Effector CD4-positive, alpha-beta T cell (primary cell): ENCODE measurements around the gene TLK2.
A peak's percentile ranks its signal among the peaks of the same experiment; 100 is the strongest.
"Not testable (repeated sequence)": the region's sequence is repeated elsewhere in the genome, so short reads cannot be mapped to it uniquely, and the experiment has no call there.

Experiments
- DNase-seq: peaks from one replicate; pipeline ENCODE4 v3.0.0-alpha.2; 2020
- total RNA-seq: gene quantifications from one replicate; lab custom pipeline; 2026; lab: John Stamatoyannopoulos, UW

The TLK2 gene
- total RNA-seq: 107 reads per million, percentile 84 among the genes with 10 or more reads in this experiment

GRCh38 chr17:62478424-62478879 lies at the start of gene TLK2:
TSS of gene TLK2 (plus strand) at chr17:62478825. CDS start at chr17:62481126, 2,301 bp downstream.
- peak; percentile 62 for DNase-seq

GRCh38 chr17:62435251-62435650 lies 43.4 kb upstream of the TLK2 start:
- not testable (repeated sequence) for DNase-seq

- not testable (repeated sequence) for DNase-seq
Observed at GRCh38 chr17:62441181-62441580, 37.4 kb upstream of the TLK2 start.

GRCh38 chr17:62444063-62444462 lies 34.6 kb upstream of the TLK2 start:
- DNase-seq: no peak

GRCh38 chr17:62445791-62446190 lies 32.8 kb upstream of the TLK2 start:
- DNase-seq: not testable (repeated sequence)

GRCh38 chr17:62452195-62452594 lies 26.4 kb upstream of the TLK2 start:
- DNase-seq: not testable (repeated sequence)

- DNase-seq: not testable (repeated sequence)
Observed at GRCh38 chr17:62453041-62453440, 25.6 kb upstream of the TLK2 start.

- DNase-seq: not testable (repeated sequence)
Observed at GRCh38 chr17:62453656-62454055, 25.0 kb upstream of the TLK2 start.

- DNase-seq: not testable (repeated sequence)
Observed at GRCh38 chr17:62454111-62454510, 24.5 kb upstream of the TLK2 start.

- no peak for DNase-seq
Observed at GRCh38 chr17:62456016-62456415, 22.6 kb upstream of the TLK2 start.

- DNase-seq: not testable (repeated sequence)
Observed at GRCh38 chr17:62458483-62458882, 20.1 kb upstream of the TLK2 start.

GRCh38 chr17:62464422-62464821 lies 14.2 kb upstream of the TLK2 start:
- DNase-seq: not testable (repeated sequence)

GRCh38 chr17:62465271-62465670 lies 13.4 kb upstream of the TLK2 start:
- not testable (repeated sequence) for DNase-seq

- DNase-seq: peak; percentile 32
Observed at GRCh38 chr17:62470666-62471379, 7.8 kb upstream of the TLK2 start.

GRCh38 chr17:62471380-62471880 lies 7.2 kb upstream of the TLK2 start:
- not testable (repeated sequence) for DNase-seq

GRCh38 chr17:62473030-62473982 lies 5.3 kb upstream of the TLK2 start:
- DNase-seq: not testable (repeated sequence)

GRCh38 chr17:62477111-62477510 lies 1.5 kb upstream of the TLK2 start:
- not testable (repeated sequence) for DNase-seq

GRCh38 chr17:62477718-62478408 lies 762 bp upstream of the TLK2 start:
- DNase-seq: peak; percentile 20

GRCh38 chr17:62478880-62479638 lies 434 bp downstream of the TLK2 start:
- peak; percentile 27 for DNase-seq

GRCh38 chr17:62479639-62480258 lies 1.1 kb downstream of the TLK2 start:
- not testable (repeated sequence) for DNase-seq

GRCh38 chr17:62482553-62482952 lies 3.9 kb downstream of the TLK2 start:
- DNase-seq: not testable (repeated sequence)
